ENCODE data around the gene PPID. TPM values are rescaled to one million over a fixed set of nuclear protein-coding genes. Genes with fewer than 3 reads are reported as not detected.
A peak's percentile ranks its signal among the peaks of the same experiment; 100 is the strongest.

The PPID gene
- total RNA-seq, 1 experiment from 2014 or later: 28.2 TPM

GRCh38 chr4:158769175-158769921 is 46.2 kb upstream of the PPID start:
- peak overlapping the region; percentile 88 for H2AFZ ChIP-seq
- no peaks in the 10 kb centered on the region for H3K9me2 ChIP-seq (ENCODE audit: insufficient read depth)
- intact Hi-C loops (cut with micrococcal nuclease; ENCODE audit: unreplicated experiment): loop anchor here (2.0 kb wide), 2 partner anchors 41 to 81 kb away; no protein-coding TSS in a partner anchor
- H4K20me1 ChIP-seq (ENCODE audit: insufficient read depth): no peaks in the 10 kb centered on the region
- TF ChIP-seq CTCF (conservative IDR thresholded peaks at IDR 0.05) (no peak), EZH2 (IDR thresholded peaks at IDR 0.05; ENCODE audit: low read depth) (no peak)
- ChIA-PET CTCF (interaction anchor here (0.6 to 0.9 kb wide), 3 partner anchors 38 to 58 kb away, joined by 3 to 5 read pairs (median 3); no protein-coding TSS in a partner anchor), POLR2A (ENCODE audit: unreplicated experiment) (interaction anchor here (0.6 to 0.7 kb wide), 3 partner anchors 41 to 303 kb away, joined by 3 to 4 read pairs (median 3); no protein-coding TSS in a partner anchor)
- peak overlapping the region; percentile 95 for H3K4me2 ChIP-seq
- no peaks in the 10 kb centered on the region for H3K36me3 ChIP-seq (ENCODE audit: low read depth)
- no peaks in the 10 kb centered on the region for H3K9me3 ChIP-seq (ENCODE audit: insufficient read depth, low read depth)
- H3K27me3 ChIP-seq (ENCODE audit: insufficient read depth, low read depth): no peaks in the 10 kb centered on the region
- DNase-seq: peak in 1 of 2 experiments; percentile 15
- H3K4me1 ChIP-seq (replicated peaks; ENCODE audit: insufficient read depth): no peaks in the 10 kb centered on the region
- BruUV-seq (replicated peaks): TSS peak; percentile 39
- no peaks in the 10 kb centered on the region for H3F3A ChIP-seq (ENCODE audit: insufficient read depth, low read depth)
- peak overlapping the region; percentile 86 for H3K4me3 ChIP-seq
- no peak overlapping the region for H3K27ac ChIP-seq
- H3K79me2 ChIP-seq (ENCODE audit: low read depth): no peaks in the 10 kb centered on the region

GRCh38 chr4:158768555-158769174 is 45.5 kb upstream of the PPID start, which contains the start of gene FNIP2:
FNIP2 (plus strand) TSS chr4:158769026; CDS start chr4:158769213, 187 bp downstream.
- Histone ChIP-seq H2AFZ (peak within 1 kb of the TSS; percentile 90), H4K20me1 (ENCODE audit: insufficient read depth) (no peaks in the 10 kb centered on the region), H3K4me1 (replicated peaks; ENCODE audit: insufficient read depth) (no peaks in the 10 kb centered on the region), H3K4me2 (peak within 1 kb of the TSS; percentile 95), H3F3A (ENCODE audit: insufficient read depth, low read depth) (no peaks in the 10 kb centered on the region), H3K79me2 (ENCODE audit: low read depth) (no peaks in the 10 kb centered on the region), H3K9me3 (ENCODE audit: insufficient read depth, low read depth) (no peaks in the 10 kb centered on the region), H3K36me3 (ENCODE audit: low read depth) (no peaks in the 10 kb centered on the region), H3K9me2 (ENCODE audit: insufficient read depth) (no peaks in the 10 kb centered on the region), H3K27me3 (ENCODE audit: insufficient read depth, low read depth) (no peaks in the 10 kb centered on the region), H3K4me3 (peak within 1 kb of the TSS; percentile 86), H3K27ac (no peak within 1 kb of the TSS)
- ChIA-PET CTCF (no interaction called here), POLR2A (ENCODE audit: unreplicated experiment) (no interaction called here)
- DNase-seq: peak; percentile 34 to 75
- no TSS peak for BruUV-seq (replicated peaks)
- intact Hi-C loops (cut with micrococcal nuclease; ENCODE audit: unreplicated experiment): loop anchor here (2.0 kb wide), 2 partner anchors 42 to 82 kb away; no protein-coding TSS in a partner anchor
- no peak for TF ChIP-seq EZH2 (IDR thresholded peaks at IDR 0.05; ENCODE audit: low read depth)
- TF ChIP-seq CTCF (conservative IDR thresholded peaks at IDR 0.05): no peak

- CTCF ChIA-PET: interaction anchor here (0.7 kb wide), 1 partner anchor 242 kb away, joined by 4 read pairs; no protein-coding TSS in a partner anchor
- Histone ChIP-seq H3K36me3 (ENCODE audit: low read depth) (no peaks in the 10 kb centered on the region), H3K4me2 (peak overlapping the region; percentile 79; the same call in 1 of the 2 replicates), H4K20me1 (ENCODE audit: insufficient read depth) (no peaks in the 10 kb centered on the region), H3K27ac (no peak overlapping the region), H3K9me3 (ENCODE audit: insufficient read depth, low read depth) (no peaks in the 10 kb centered on the region), H3K4me1 (replicated peaks; ENCODE audit: insufficient read depth) (no peaks in the 10 kb centered on the region), H3F3A (ENCODE audit: insufficient read depth, low read depth) (no peaks in the 10 kb centered on the region), H2AFZ (no peak overlapping the region), H3K4me3 (no peak overlapping the region), H3K27me3 (ENCODE audit: insufficient read depth, low read depth) (no peaks in the 10 kb centered on the region), H3K79me2 (ENCODE audit: low read depth) (no peaks in the 10 kb centered on the region), H3K9me2 (ENCODE audit: insufficient read depth) (no peaks in the 10 kb centered on the region)
- BruUV-seq (replicated peaks): no TSS peak
- intact Hi-C loops (cut with micrococcal nuclease; ENCODE audit: unreplicated experiment): no loop called here
- TF ChIP-seq EZH2 (IDR thresholded peaks at IDR 0.05; ENCODE audit: low read depth) (no peak), CTCF (conservative IDR thresholded peaks at IDR 0.05) (no peak)
- DNase-seq: no peak
- POLR2A ChIA-PET (ENCODE audit: unreplicated experiment): no interaction called here
Measured at GRCh38 chr4:158767451-158767850, 44.3 kb upstream of the PPID start.
